GM21723 (cell line): ENCODE measurements around the gene CNTLN.
A peak's percentile ranks its signal among the peaks of the same experiment; 100 is the strongest.
"Not testable (repeated sequence)": the region's sequence is repeated elsewhere in the genome, so short reads cannot be mapped to it uniquely, and the experiment has no call there.

ENCODE experiments used
- ATAC-seq: cut with Tn5 transposase; IDR thresholded peaks from one replicate; pipeline ENCODE4 v1.9.1; 2021; ENCODE audit warnings: mild to moderate bottlenecking, moderate library complexity; ENCODE audit not compliant: unreplicated experiment

CNTLN gene

DNA sequence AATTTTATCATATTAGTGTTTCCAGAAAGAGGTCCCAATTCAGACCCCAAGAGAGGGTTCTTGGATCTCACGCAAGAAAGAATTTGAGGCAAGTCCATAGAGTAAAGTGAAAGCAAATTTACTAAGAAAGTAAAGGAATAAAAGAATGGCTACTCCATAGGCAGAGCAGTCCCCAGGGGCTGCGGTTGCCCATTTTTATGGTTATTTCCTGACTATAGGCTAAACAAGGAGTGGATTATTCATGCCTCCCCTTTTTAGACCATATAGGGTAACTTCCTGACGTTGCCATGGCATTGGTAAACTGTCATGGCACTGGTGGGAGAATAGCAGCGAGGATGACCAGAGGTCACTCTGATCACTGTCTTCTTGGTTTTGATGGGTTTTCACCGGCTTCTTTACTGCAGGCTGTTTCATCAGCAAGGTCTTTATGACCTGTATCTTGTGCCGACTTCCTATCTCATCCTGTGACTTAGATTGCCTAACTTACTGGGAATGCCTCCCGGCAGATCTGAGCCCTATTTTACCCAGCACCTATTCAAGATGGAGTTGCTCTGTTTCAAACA is 262.4 kb downstream of the CNTLN start:
- not testable (repeated sequence) for ATAC-seq

DNA sequence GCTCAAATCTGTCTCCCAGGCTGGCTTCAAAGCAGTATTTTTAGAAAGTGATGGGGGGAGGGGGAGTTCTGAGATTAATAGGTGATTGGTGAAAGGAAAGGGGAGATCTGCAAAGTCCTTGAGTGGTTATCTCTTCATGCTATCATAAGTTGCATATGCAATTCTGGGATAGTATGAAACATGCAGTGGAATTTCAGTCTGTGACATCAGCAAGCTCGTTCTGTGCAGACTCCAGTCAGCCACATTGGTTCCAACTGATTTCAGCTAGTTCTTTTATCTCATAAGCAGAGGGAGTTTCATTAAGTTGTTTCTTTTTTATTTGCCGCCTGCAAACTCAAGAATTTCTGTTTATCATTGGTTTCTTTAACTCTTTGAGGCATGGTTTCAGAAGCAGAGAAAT is 263.5 kb downstream of the CNTLN start:
- no peak for ATAC-seq

DNA sequence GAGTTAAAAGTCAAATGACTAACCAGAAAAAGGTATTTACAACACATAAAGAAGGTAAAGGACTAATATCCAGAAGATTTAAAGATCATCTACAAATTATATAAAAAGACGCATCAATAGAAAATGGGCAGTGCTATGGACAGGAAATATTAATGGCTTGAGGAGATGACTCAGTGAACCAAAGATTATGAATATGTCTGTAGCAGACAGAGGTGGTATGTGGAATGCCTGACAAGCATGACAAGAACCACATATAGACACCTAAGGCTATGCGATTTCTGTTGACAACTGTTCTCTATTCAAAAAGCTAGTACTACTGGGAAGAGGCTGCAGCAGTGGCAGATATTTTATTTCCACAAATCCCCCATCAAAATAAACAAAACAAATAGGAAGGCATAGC is 267.0 kb downstream of the CNTLN start:
- no peak for ATAC-seq

DNA sequence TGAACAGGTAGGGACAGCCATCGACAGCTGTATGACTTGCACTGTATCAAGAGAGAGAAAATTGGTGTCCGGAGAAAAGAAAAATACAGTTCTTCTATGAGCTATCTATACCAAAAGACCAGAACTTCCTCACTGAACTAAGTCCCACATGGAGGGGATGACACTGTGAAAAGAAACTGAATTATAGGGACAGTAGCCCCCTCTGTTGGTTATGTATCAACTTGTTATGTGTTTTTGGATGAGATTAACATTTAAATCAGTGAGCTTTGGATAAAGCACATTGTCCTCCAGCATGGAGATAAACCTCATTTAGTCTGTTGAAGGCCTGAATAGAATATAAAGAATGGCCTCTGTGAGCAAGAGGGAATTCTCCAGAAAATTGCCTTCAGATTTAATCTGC is 267.5 kb downstream of the CNTLN start:
- ATAC-seq, result no peak

DNA sequence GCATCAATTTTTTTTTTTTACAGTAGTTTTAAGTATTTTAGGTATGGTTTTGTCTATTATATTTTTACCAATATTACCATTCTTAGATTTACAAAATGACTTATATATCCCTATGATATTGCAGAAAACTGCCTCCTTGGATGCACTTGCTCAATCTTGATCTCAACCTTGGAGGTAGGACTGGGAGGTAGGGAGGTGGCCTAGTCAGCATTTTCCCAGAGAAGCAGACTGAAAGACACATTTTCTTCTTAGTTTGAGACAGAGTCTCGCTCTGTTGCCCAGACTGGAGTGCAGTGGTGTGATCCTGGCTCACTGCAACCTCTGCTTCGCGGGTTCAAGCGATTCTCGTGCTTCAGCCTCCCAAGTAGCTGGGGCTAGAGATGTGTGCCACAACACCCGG is 268.7 kb downstream of the CNTLN start:
- no peak for ATAC-seq

DNA sequence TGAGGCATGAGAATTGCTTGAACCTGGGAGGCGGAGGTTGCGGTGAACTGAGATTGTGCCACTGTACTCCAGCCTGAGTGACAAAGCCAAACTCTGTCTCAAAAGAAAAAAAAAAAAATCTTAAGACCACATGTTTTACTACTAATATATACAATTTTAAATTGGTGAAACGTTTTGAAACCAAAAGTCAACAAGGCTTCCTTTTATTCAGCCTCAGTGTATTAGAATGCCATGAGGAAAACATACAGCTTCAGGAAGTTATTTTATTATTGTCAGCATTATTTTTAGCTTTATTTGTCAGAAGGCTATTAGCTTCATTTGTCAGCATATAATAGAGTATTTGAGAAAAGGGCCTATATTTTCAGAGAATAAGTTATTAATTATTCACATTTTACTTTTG is 280.1 kb downstream of the CNTLN start:
- no peak for ATAC-seq

DNA sequence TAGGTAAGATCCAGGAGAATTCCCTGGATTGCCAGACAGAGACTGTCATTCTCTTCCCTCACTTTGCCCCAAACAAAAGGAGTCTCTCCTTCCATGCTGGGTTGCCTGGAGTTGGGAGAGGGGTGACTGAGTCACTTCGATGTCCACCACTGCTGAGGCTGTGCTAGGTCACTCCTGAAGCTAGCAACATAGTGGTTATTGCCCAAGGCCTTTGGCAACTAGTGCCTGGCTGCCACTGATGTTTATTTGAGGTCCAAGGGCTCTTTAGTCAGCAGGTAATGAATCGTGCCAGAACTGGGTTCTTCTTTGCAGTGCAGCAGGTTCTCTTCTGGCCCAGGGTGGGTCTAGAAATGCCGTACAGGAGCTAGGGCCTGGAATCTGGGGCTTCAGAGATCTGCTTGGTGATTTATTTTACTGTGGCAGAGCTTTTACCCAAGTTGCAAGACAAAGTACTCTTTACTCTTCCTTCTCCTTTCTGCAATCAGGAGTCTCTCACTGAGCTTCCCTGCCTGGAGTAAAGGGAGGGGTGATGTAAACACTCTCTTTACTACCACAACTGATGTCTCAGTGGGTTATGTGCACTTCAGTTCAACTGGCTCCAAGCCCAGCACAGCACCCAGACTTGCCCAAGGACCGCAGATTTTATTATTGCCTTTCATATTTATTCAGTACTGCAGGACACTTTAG is 288.3 kb downstream of the CNTLN start:
- no peak for ATAC-seq

DNA sequence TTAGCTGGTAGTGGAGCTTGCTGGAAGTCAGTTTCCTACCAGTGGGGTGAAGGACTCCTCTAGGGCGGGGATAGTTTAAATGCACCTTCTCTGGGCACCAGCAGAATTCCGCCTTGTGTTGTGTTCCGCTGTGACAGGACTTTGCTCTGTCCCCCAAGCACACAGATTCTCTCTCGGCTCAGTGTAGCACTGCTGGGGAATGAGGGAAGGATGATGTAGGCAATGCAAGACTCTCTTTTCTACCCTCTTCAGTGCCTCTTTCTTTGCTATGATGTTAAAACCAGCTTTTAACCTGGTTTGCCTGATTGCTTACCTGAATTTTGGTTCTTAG is 288.8 kb downstream of the CNTLN start:
- ATAC-seq, result no peak

DNA sequence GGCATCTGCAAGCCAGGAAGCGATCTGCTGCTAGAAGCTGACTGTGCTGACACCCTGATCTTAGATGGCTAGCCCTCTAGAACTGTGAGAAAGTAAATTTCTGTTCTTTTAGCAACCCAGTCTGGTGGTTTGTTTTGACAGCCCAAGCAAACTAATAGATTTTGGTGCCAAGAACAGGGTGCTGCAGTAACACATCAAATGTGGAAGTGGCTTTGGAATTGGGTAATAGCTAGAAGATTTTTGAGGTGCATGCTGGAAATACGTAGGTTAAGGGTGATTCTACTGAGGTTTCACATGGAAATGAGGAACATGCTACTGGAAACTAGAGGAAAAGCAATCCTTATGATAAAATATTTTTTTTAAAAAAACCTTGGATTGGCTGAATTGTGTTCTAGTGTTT is 290.5 kb downstream of the CNTLN start:
- ATAC-seq, result no peak

DNA sequence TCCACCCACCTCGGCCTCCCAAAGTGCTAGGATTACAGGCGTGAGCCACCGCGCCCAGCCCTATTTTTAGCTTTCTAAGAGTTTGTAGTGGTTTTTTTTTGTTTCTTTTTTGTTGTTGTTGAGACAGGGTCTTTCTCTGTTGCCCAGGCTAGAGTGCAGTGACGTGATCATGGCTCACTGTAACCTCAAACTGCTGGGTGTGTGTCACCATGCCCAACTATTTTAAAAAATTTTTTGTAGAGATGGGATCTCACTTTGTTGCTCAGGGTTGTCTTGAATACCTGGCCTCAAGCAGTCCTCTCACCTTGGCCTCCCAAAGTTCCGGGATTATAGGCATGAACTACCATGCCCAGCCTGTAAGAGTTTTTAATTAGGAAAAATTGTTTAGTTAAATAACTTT is 298.7 kb downstream of the CNTLN start:
- no peak for ATAC-seq

DNA sequence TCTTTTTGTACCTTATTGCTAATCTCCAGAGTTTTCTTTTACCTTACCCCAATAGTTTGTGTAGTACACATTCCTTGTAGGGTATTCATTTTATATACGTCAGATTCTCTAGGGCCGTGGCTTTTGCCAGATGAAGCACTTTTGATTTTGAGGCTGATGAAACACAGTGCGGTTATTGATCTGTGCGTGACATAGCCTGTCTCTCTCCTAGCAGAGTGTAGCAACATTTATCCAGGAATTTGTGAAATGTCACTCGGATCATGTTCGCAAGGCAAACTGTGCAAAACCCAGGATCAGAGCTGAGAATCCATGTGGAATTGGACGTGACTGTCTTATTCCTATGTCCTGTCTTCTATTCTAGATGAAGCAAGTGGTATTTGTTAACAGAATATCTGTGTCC is 302.0 kb downstream of the CNTLN start:
- no peak for ATAC-seq

DNA sequence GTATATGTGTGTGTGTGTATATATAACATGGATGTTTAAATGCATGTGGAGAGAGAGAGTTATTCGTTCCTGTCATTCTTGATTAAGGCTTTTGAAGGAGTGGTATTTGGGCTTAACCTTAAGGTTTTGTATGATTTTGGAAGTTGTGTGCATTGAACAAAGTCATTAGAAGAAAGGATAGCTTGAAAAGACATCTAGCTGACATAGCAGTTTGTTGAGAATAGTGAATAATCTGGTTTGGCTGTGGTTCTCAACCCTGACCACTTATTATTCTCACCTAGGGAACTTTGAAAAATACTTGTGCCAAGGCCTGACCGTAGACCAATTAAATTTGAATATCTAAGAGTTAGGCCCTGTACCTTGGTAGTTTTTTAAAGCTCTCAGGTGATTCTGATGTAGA is 303.0 kb downstream of the CNTLN start:
- ATAC-seq, result no peak

DNA sequence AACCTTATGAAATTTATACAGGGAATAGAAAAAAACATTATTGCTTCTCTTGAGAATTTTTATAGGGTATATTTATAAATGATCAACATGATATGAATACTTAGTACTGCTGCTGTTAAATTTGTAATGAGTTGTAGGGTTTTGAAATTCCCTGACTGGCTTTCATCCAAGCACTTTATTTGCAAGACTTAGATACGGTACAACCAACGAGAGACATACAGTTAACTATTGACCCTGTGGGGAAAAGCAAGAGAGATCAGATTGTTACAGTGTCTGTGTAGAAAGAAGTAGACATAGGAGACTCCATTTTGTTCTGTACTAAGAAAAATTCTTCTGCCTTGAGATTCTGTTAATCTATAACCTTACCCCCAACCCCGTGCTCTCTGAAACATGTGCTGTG is 310.3 kb downstream of the CNTLN start:
- ATAC-seq, result not testable (repeated sequence)

DNA sequence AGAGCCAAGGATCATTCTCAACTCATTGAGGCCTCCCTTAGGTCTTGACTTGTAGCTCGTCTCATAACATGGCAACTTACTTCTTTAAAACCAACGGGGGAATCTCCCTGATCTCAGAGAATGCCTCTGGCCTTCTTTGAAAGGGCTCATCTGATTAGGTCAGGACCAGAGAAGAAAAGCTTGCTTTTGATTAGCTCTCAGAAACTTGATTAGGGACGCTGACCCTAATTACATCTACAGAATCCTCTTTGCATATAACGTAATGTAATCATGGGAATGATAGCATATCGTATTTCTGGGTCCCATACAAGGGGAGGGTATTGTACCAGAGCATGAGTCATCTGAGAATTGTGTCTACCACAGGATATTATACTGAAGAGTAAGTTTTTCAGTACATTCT is 318.9 kb downstream of the CNTLN start:
- no peak for ATAC-seq

DNA sequence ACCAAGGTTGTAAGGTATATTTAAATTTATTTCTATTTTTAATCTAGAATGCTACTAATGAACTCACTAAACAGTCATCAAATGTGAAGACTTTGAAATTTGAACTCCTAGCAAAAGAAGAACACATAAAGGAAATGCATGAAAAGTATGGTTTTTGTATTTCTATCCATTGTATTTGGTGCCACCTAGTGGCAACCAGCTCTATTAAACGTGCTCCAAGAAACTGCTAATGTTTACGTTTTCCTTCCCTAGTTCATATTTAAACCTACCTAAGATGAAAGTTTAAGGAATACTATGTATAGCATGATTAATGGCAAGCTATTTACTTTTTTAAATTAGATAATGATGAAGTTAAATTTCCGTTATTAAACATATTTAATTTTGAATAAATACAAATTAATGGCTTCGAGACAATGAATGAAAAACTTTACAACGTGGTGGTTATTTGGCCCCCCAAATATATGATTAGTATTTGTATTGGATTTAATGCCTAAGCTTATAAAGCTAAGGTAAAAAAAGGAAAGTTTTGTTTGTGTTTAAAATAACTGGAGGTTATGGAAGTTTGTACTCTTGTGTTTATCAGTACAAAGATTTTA is 328.1 kb downstream of the CNTLN start:
- ATAC-seq, result peak; percentile 72

DNA sequence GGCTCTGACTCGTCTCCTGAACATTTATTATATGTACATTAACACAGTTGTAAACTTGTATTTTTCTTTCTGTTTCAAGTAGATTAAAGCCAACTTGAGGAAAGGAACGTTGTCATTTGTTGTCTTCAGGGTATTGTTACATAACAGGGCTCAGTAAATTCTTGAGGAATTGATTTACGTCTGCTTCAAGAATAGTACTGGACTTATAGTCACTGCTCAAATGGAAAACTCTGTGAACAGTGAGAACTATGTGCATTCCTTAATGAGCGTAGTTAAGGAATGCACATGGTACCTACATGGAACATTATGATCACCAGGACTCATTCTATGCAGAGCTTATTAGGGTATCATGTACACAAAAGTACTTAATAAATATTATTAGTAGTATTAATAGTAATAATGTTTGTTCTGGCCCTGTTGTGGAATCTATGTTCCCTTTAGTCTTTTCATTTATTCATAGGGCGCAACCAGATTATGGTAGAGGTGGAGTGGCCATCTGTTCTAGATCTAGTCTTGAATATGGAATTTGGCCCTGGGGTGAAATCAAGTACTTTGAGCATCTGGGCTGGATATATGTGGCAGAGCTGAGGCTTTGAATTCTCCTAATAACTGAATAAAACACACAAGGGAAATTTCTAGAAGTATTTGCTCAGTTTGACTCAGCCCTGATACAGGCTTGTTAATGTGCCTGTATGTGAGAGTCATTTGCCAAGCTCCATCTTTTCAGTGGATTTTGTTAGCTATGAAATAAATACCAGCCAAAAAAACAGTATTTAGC is 335.4 kb downstream of the CNTLN start:
- ATAC-seq, result no peak

DNA sequence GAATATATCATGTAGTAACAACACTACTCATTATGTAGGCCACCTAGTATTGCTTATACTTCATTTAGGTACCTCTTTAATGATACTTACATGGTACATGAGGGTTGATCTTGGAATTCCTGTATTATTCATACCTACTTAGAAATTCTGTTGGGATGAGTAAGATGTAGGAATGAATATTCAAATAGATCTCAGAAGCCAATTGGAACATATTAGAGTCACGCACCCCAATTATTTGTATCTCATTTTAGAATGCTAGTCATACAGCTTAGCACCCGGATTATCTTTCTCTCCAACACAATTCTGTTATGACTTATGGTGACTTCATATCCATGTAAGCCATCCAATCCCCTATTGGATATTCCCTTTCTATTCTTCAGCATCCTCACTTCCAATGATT is 337.3 kb downstream of the CNTLN start:
- ATAC-seq, result no peak

DNA sequence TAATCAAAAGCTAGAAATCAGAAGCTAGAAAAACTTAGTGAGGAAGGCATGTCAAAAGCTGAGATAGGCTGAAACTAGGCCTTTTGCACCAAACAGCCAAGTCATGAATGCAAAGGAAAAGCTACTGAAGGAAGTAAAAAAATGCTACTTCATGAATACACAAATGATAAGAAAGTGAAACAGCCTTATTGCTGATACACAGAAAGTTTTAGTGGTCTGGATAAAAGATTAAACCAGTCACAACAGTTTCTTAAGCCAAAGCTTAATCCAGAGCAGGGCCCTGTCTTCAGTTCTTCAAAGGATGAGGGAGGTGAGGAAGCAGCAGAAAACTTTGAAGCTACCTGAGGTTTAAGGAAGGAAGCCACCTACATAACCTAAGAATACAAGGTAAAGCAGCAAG is 341.6 kb downstream of the CNTLN start:
- ATAC-seq, result no peak

DNA sequence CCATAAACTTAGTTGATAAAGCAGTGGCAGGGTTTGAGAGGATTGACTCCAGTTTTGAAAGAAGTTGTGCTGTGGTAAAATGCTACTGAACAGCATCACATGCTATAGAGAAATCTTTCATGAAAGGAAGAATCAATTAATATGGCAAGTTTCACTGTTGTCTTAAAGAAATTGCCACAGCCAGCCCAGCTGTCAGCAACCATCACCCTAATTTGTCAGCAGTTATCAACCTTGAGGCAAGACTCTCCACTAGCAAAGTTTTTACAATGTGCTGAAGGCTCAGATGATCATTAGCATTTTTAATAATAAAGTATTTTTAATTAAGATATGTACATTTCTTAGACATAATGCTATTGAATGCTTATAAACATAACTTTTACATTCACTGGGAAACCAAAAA is 343.0 kb downstream of the CNTLN start:
- ATAC-seq, result no peak

DNA sequence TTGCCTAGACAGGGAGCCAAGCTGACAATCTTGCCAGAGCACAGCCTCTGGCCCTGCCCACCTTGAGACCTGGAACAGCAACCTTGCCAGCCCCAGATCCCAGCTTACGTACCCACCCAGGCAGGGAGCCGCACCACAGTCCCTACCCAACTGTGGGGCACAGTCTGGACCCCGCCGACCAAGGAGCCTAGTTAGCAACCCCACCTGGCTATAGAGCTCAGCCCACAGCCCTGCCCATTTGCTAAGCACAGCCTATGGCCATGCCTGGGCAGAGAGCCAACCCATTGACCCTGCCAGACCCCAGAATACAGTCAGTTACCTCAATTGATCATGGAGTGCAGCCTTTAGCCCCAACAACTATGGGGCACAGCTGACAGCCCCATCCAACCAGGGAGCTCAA is 346.1 kb downstream of the CNTLN start:
- ATAC-seq, result no peak

DNA sequence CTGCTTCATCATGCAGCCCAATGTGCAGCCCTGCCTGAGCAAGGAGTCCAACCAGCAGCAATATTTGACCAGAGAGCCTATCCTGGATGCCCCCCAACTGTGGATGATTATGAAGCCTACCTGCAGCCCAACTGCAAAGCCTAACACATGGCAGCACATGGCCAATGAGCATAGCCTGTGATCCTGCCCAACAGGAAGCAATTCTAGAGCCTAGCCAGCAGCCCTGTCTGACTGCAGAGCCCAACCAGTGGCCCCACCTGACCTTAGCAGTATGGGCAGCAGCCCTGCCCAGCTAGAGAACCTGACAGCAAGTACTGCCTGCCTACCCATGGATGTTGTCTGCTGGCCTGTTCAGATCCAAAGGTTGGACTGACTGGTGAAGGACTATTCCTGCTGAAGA is 346.7 kb downstream of the CNTLN start:
- no peak for ATAC-seq

DNA sequence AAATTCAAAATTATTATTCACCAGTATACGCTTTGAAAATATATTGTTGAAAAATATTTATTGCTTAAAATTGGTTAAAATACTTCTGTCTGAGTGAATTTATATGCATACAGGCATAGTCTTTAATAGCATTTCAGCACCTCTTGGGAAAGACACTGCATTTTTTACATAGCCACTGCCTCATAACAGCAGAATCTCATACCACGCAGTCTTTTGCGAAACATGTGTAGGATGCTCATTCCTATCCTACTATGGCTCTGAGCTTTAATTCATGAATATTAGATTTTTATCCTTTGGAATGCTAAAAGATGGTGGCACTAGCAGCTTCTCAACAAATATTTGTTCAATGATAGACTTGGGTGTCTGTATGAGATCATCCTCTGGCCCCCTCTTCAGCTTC is 350.1 kb downstream of the CNTLN start:
- no peak for ATAC-seq
